SK-N-MC (cell line): ENCODE measurements around the gene IRS1.

Experiments
- DNase-seq: peaks from one replicate; pipeline ENCODE4 v3.0.0-alpha.2; 2011; ENCODE audit warnings: low read depth, low spot score
- H3K27ac ChIP-seq: fragments of 200-600 bp; sonication (generic); 2 replicates; pipeline ENCODE4 v1.5.1; 2016; ENCODE audit warnings: mixed run types
- H3K36me3 ChIP-seq: fragments of 200-600 bp; sonication (generic); 2 replicates; pipeline ENCODE4 v1.6.1; 2017; ENCODE audit warnings: antibody characterized with exemption, low read length, mixed read lengths; ENCODE audit not compliant: insufficient read depth
- H3K4me3 ChIP-seq: fragments of 200-600 bp; sonication (generic); 2 replicates; pipeline ENCODE4 v1.5.1; 2016
- H3K9ac ChIP-seq: fragments of 200-600 bp; sonication (generic); 2 replicates; pipeline ENCODE4 v1.8.0; 2017; ENCODE audit warnings: mixed run types, mixed read lengths; ENCODE audit not compliant: insufficient read length
- H3K9me3 ChIP-seq: fragments of 200-600 bp; sonication (generic); 2 replicates; pipeline ENCODE4 v1.6.1; 2017; ENCODE audit warnings: low read depth, mild to moderate bottlenecking, antibody characterized with exemption, low read length, moderate library complexity, mixed read lengths
- EZH2 ChIP-seq: fragments of 200-600 bp; sonication (generic); IDR thresholded peaks from one replicate; pipeline ENCODE4 v1.6.1; 2017; ENCODE audit warnings: antibody characterized with exemption
- FOXP2 ChIP-seq: optimal IDR thresholded peaks from 2 replicates; pipeline ENCODE3; 2011; ENCODE audit warnings: mild to moderate bottlenecking, moderate library complexity; ENCODE audit not compliant: insufficient read depth; ENCODE audit errors: extremely low read length, control extremely low read depth
- POLR2AphosphoS5 ChIP-seq: IDR thresholded peaks from 2 replicates; pipeline ENCODE4 v1.6.1; 2012; ENCODE audit warnings: mild to moderate bottlenecking, low read depth, low read length, borderline replicate concordance

IRS1 gene

GRCh38 chr2:226772389-226773179 lies 27.0 kb downstream of the IRS1 start:
- peak overlapping the region; percentile 8; the same call in 1 of the 2 replicates for H3K4me3 ChIP-seq
- H3K27ac ChIP-seq: no peak overlapping the region
- TF ChIP-seq EZH2 (no peak), POLR2AphosphoS5 (peak; percentile 58; the same call in 1 of the 2 replicates)

DNA sequence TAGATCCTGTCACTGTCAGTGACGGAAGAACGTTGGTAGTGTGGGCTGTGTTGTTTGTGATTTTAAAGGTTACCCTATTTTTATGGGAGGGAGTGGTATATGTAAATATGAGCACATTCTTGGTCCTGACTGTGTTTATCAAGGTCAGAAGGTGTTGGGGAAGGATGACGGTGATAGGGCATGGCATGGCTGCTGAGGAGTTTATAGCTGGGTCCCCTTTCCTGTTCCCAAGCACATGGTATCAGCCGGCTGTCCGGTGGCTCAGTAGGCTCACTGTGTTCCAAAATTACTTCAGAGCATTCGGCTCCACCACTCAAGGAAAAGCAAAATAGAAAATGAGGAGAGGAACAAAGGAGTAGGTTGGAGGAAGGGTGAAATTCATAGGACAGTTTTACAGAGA lies 28.6 kb downstream of the IRS1 start:
- TF ChIP-seq POLR2AphosphoS5: no peak
- TF ChIP-seq EZH2: no peak
- no peak for TF ChIP-seq FOXP2

More at GRCh38 chr2:226772389-226773179, 27.0 kb downstream of the IRS1 start:
- DNase-seq: no peak
- peaks cover 3% of the 10 kb centered on the region; the same call in 1 of the 2 replicates for H3K9me3 ChIP-seq
- H3K9ac ChIP-seq: no peak overlapping the region
- peaks cover 7% of the 10 kb centered on the region; the same call in 1 of the 2 replicates for H3K36me3 ChIP-seq

DNA sequence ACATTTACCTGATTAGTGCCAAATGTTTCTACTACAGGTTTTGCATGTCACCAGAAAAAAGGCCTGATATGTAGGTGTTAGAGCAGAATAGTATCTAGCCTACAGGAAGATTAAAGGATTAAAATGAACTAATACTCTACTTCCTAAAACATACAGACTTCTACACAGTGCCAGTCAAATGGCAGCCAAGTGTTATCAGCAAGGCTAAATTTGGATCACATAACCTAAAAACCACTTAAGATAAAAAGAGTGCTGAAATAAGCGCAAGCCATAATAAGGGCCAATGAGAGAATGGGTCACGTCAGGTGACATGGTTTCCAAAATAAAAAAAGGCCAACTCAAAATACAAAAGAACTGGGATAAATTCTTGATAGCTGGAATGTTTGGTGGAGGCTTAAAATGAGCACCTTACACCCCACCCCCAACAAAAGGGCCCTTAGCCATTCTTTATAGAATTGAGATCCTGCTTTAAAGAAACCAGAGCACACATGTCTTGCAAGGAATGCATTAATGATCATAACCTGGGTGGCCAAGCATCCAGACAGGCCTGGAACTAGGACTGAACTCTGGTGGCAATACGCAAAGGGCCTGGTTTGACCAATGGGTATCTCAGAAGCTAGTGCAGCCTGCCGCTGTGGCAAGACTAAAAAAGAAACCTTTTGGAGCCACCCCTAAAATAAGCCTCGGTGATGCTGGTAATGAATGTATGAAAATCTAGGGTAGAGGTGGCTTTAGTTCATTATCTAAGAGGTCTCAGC lies 32.4 kb downstream of the IRS1 start:
- no peak overlapping the region for H3K27ac ChIP-seq
- H3K36me3 ChIP-seq: peaks cover 4% of the 10 kb centered on the region; the same call in 1 of the 2 replicates

More for the DNA sequence above, 28.6 kb downstream of the IRS1 start:
- Histone ChIP-seq H3K9me3 (peaks cover 3% of the 10 kb centered on the region; the same call in 1 of the 2 replicates), H3K4me3 (no peak overlapping the region), H3K27ac (no peak overlapping the region), H3K36me3 (peaks cover 11% of the 10 kb centered on the region; the same call in 1 of the 2 replicates), H3K9ac (no peak overlapping the region)
- no peak for DNase-seq

DNA sequence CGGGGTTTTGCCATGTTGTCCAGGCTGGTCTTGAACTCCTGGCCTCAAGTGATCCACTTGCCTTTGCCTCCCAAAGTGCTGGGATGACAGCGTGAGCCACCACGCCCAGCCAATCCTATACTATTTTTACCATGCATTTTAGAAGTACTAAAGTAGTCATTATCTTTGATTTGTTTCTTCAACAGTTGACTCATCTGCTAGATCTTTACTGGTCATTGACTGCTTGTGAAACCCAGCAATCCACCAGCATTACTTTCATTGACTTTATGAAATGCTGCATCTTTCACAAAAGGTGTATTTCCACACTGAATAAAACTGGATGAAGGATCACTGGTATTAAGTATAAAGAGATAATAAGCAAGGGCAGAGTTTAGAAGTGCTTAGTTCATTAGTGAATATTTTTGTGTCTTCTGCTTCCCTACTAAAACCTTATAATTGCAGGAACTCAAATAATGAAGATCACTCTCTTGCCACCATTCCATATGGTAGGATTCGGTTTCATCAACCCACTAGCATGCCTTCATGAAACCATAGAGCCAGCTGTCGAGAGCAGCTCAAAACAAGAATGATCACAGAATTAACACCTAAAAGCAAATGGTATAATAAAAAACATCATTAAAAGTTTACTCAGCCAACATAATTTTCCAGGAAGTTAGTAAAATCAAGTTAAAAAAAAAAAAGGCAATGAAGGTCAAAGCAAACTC lies 33.1 kb downstream of the IRS1 start:
- H3K27ac ChIP-seq: no peak overlapping the region
- TF ChIP-seq EZH2: no peak
- no peak for TF ChIP-seq POLR2AphosphoS5
- no peak for TF ChIP-seq FOXP2
- DNase-seq: no peak
- peaks cover 4% of the 10 kb centered on the region; the same call in 1 of the 2 replicates for H3K36me3 ChIP-seq
- H3K4me3 ChIP-seq: no peak overlapping the region
- no peak overlapping the region for H3K9ac ChIP-seq
- H3K9me3 ChIP-seq: no peaks in the 10 kb centered on the region; the same call in 1 of the 2 replicates

More for the DNA sequence above, 32.4 kb downstream of the IRS1 start:
- TF ChIP-seq FOXP2: no peak
- no peak for TF ChIP-seq EZH2
- TF ChIP-seq POLR2AphosphoS5: no peak
- Histone ChIP-seq H3K9me3 (no peaks in the 10 kb centered on the region), H3K9ac (no peak overlapping the region), H3K4me3 (no peak overlapping the region)
- no peak for DNase-seq

DNA sequence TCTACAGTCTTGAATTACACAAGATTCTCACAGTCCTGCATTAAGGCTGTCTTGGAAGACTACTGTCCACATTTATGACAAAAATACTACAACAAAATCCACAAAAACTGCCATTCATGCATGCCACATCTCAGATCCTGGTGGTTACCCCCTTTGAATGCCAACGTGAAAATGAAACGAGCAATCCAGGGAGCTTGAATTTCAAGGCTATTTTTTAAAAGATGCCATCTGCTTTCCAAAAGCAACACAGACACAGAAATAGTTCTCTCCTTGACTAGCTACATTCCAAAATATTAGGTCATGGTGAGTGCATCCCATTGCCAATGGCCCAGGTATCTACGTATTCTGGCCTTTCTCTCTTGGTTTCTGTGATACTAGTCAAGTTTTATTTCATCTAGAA lies 36.3 kb downstream of the IRS1 start:
- Histone ChIP-seq H3K36me3 (peaks cover 4% of the 10 kb centered on the region; the same call in 1 of the 2 replicates), H3K4me3 (no peak overlapping the region), H3K27ac (no peak overlapping the region), H3K9ac (no peak overlapping the region), H3K9me3 (no peaks in the 10 kb centered on the region; the same call in 1 of the 2 replicates)
- no peak for DNase-seq
- TF ChIP-seq POLR2AphosphoS5 (no peak), FOXP2 (no peak), EZH2 (no peak)

GRCh38 chr2:226761195-226761583 lies 38.4 kb downstream of the IRS1 start:
- no peak overlapping the region for H3K9ac ChIP-seq
- TF ChIP-seq FOXP2 (no peak), EZH2 (no peak), POLR2AphosphoS5 (no peak)
- no peak for DNase-seq
- no peak overlapping the region for H3K27ac ChIP-seq
- no peak overlapping the region for H3K4me3 ChIP-seq
- no peaks in the 10 kb centered on the region; the same call in 1 of the 2 replicates for H3K36me3 ChIP-seq
- H3K9me3 ChIP-seq: no peaks in the 10 kb centered on the region; the same call in 1 of the 2 replicates

DNA sequence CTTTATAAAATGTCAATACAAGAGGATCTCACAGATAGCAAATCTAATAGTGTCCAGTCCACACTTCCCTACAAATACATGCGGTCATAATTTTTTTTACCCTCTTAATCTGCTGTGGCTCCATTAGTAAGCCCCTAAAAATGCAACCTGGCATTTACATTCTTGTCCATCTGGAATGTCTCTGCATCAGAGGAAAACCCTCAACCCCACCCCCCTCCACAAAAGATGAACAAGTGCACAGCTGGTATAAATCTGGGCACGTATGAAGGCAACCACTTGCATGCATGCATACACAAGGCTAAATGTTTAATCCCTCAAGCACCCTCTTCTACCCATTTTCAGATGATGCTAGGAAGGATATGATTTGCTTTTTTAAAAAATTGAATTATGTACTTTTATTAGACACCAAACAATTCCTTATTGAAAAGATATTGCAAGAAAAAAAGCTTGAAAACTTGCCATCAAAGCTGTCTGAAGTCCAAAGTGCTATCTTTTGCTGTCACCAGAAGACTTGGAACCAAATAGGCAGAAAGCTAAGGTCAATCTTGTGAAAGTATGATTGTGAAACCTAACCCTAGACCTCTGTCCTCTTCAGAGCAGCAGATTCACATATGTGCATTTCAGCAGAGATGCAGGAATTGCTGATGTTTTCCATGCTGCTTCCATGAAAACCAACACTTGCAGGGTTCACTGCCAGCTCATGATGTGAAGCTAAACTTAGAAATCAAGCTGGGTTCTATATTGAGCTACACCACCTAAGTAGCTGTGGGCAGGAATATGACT lies 39.0 kb downstream of the IRS1 start:
- TF ChIP-seq FOXP2 (no peak), POLR2AphosphoS5 (no peak), EZH2 (no peak)
- no peak overlapping the region for H3K27ac ChIP-seq
- no peak overlapping the region for H3K4me3 ChIP-seq
- no peaks in the 10 kb centered on the region; the same call in 1 of the 2 replicates for H3K9me3 ChIP-seq
- DNase-seq: no peak
- no peaks in the 10 kb centered on the region; the same call in 1 of the 2 replicates for H3K36me3 ChIP-seq
- H3K9ac ChIP-seq: no peak overlapping the region
